Stimulated activated CD8-positive, alpha-beta memory T cell treated with anti-CD3 and anti-CD28 coated beads, Interleukin-7, amount 100 ng/mL, for 24 hours (primary cell): ENCODE measurements around the gene PTGDR2.
A peak's percentile ranks its signal among the peaks of the same experiment; 100 is the strongest.
"Not testable (repeated sequence)": the region's sequence is repeated elsewhere in the genome, so short reads cannot be mapped to it uniquely, and the experiment has no call there.

Experiments used
- DNase-seq: peaks from one replicate; pipeline ENCODE4 v3.0.0-alpha.2; 2020; ENCODE audit warnings: low read depth

The PTGDR2 gene

GRCh38 chr11:60841797-60842667 lies 13.7 kb downstream of the PTGDR2 start, which contains the start of gene CCDC86:
Gene CCDC86 (plus strand): TSS chr11:60842113. CDS start chr11:60842125, 12 bp downstream.
- peak; percentile 98 for DNase-seq

- no peak for DNase-seq
These were observed 15.0 kb downstream of the PTGDR2 start for GRCh38 chr11:60840470-60841430.

GRCh38 chr11:60838132-60838531 lies 17.6 kb downstream of the PTGDR2 start:
- no peak for DNase-seq

- no peak for DNase-seq
These were observed 18.8 kb downstream of the PTGDR2 start for GRCh38 chr11:60836866-60837515.

GRCh38 chr11:60835534-60835846 lies 20.3 kb downstream of the PTGDR2 start:
- no peak for DNase-seq

GRCh38 chr11:60834742-60835533 lies 20.8 kb downstream of the PTGDR2 start:
- no peak for DNase-seq

GRCh38 chr11:60831501-60832079 lies 24.2 kb downstream of the PTGDR2 start:
- DNase-seq = no peak

- DNase-seq = peak; percentile 52
These were observed 24.6 kb downstream of the PTGDR2 start for GRCh38 chr11:60831143-60831500.

- no peak for DNase-seq
These were observed 25.1 kb downstream of the PTGDR2 start for GRCh38 chr11:60830478-60831142.

- no peak for DNase-seq
These were observed 30.0 kb downstream of the PTGDR2 start for GRCh38 chr11:60825790-60826189.

GRCh38 chr11:60825118-60825517 lies 30.6 kb downstream of the PTGDR2 start:
- DNase-seq = no peak

- not testable (repeated sequence) for DNase-seq
These were observed 31.9 kb downstream of the PTGDR2 start for GRCh38 chr11:60823745-60824306.

- no peak for DNase-seq
These were observed 33.7 kb downstream of the PTGDR2 start for GRCh38 chr11:60821827-60822599.

GRCh38 chr11:60818057-60818456 lies 37.7 kb downstream of the PTGDR2 start:
- no peak for DNase-seq

- DNase-seq = no peak
These were observed 39.1 kb downstream of the PTGDR2 start for GRCh38 chr11:60816590-60817157.

GRCh38 chr11:60814112-60814511 lies 41.6 kb downstream of the PTGDR2 start:
- no peak for DNase-seq

- DNase-seq = no peak
These were observed 42.4 kb downstream of the PTGDR2 start for GRCh38 chr11:60813324-60813723.

- DNase-seq = no peak
These were observed 45.2 kb downstream of the PTGDR2 start for GRCh38 chr11:60810569-60810968.

- no peak for DNase-seq
These were observed 45.6 kb downstream of the PTGDR2 start for GRCh38 chr11:60810151-60810550.
